Activated CD8-positive, alpha-beta T cell treated with anti-CD3 and anti-CD28 coated beads, Interleukin-2, amount 10 ng/mL, durations not matched to agents 7 days and 5 days (primary cell): ENCODE data around the gene THAP8. TPM values are rescaled to one million over a fixed set of nuclear protein-coding genes. Genes with fewer than 3 reads are reported as not detected.
"Not testable (repeated sequence)": the region's sequence is repeated elsewhere in the genome, so short reads cannot be mapped to it uniquely, and the experiment has no call there.

Experiments
- ATAC-seq: fragments of 150-1000 bp; cut with Tn5 transposase; one replicate; pipeline ENCODE4 v1.10.0; 2021; ENCODE audit warnings: moderate library complexity
- CTCF ChIA-PET: fragments of 350-600 bp; sonication (Branson Sonifier 250); formaldehyde crosslinking; loops from one replicate; lab custom pipeline; 2021; ENCODE audit warnings: antibody characterized with exemption; lab: Charles Lee
- POLR2A ChIA-PET: fragments of 350-600 bp; sonication (Branson Sonifier 250); formaldehyde crosslinking; loops from one replicate; lab custom pipeline; 2021; ENCODE audit warnings: antibody characterized with exemption; lab: Charles Lee
- DNase-seq: peaks from one replicate; pipeline ENCODE4 v3.0.0-alpha.2; 2020
- H3K27ac Mint-ChIP-seq: one replicate; pipeline ENCODE4 v1.8.0; 2021; ENCODE audit warnings: mild to moderate bottlenecking, mixed read lengths
- H3K27me3 Mint-ChIP-seq: one replicate; pipeline ENCODE4 v1.8.0; 2021; ENCODE audit warnings: low read depth, mixed read lengths
- H3K36me3 Mint-ChIP-seq: one replicate; pipeline ENCODE4 v1.8.0; 2021; ENCODE audit warnings: low read depth, mixed read lengths
- H3K4me1 Mint-ChIP-seq: one replicate; pipeline ENCODE4 v1.8.0; 2021; ENCODE audit warnings: low read depth, mixed read lengths
- H3K4me3 Mint-ChIP-seq: one replicate; pipeline ENCODE4 v1.8.0; 2021; ENCODE audit warnings: mild to moderate bottlenecking, mixed read lengths
- H3K9me3 Mint-ChIP-seq: one replicate; pipeline ENCODE4 v1.8.0; 2022; ENCODE audit warnings: mixed read lengths; ENCODE audit not compliant: insufficient read depth
- total RNA-seq, 2 experiments: library from RNA; stranded (reverse); gene quantifications; one replicate each; pipeline ENCODE4 v1.2.3, GENCODE V29; 2021

Gene THAP8
- total RNA-seq, 2 experiments from 2014 or later, result 5.7 to 5.8 TPM

DNA sequence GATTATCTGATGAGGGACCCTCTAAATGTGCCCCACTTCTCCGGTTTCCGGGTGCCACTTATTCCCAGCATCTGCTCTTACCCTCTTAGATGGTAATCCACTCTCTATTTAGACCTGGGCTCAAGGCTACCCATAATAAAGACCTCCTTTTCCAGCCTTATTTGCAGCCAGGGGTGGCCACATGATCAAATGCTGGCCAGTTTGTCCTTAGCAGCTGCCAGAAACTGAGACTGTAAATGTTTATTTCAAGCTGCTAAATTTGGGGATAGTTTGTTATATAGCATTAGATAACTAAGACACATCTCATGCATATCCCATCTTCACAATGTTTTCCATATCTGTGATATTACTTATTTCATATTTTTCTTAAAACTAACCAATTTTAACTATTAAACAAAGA is 10.1 kb downstream of the THAP8 start:
- DNase-seq, result no peak
- no peaks in the 10 kb centered on the region for H3K9me3 Mint-ChIP-seq
- ChIA-PET CTCF (no interaction called here), POLR2A (interaction anchor here (0.6 to 0.7 kb wide), 2 partner anchors 14 to 90 kb away, joined by 3 read pairs; no protein-coding TSS in a partner anchor)
- no peak overlapping the region for H3K4me3 Mint-ChIP-seq
- no peaks in the 10 kb centered on the region for H3K27me3 Mint-ChIP-seq
- H3K36me3 Mint-ChIP-seq, result peaks cover 5% of the 10 kb centered on the region
- H3K27ac Mint-ChIP-seq, result no peak overlapping the region
- no peaks in the 10 kb centered on the region for H3K4me1 Mint-ChIP-seq
- ATAC-seq, result no peak

DNA sequence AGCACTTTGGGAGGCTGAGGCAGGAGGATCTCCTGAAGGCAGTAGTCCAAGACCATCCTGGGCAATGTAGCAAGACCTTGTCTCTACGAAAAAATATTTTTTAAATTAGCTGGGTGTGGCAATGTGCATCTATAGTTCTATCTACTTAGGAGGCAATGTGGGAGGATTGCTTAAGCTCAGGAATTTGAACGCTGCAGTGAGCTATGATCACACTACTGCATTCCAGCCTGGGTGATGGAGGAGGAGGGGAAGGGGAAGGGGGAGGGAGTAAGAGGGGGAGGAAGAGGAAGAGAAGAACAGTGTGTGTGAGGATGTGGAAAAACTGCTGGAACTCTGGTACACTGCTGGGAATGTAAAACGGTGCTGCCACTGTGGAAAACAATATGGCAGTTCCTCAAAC is 12.3 kb downstream of the THAP8 start:
- Mint-ChIP-seq H3K9me3 (no peaks in the 10 kb centered on the region), H3K36me3 (peaks cover 5% of the 10 kb centered on the region), H3K27me3 (no peaks in the 10 kb centered on the region), H3K27ac (no peak overlapping the region), H3K4me1 (peaks cover 7% of the 10 kb centered on the region), H3K4me3 (no peak overlapping the region)
- POLR2A ChIA-PET, result no interaction called here
- CTCF ChIA-PET, result no interaction called here
- DNase-seq (no peak), ATAC-seq (no peak)

DNA sequence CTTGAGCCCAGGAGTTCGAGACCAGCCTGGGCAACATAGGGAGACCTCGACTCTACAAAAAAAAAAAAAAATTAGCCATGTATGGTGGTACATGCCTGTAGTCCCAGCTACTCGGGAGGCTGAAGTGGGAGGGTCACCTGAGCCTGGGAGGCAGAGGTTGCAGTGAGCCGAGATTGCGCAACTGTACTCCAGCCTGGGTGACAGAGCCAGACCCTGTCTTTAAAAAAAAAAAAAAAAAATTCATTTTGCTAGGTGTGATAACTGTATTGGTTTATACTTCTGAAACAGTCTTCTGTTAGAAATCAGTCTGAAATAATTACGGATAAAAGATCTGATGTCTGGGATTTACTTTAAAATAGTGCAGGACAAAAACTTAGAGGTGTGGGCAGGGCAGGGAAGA is 13.0 kb downstream of the THAP8 start:
- DNase-seq, H3K4me1 Mint-ChIP-seq, ATAC-seq, H3K4me3 Mint-ChIP-seq, H3K27ac Mint-ChIP-seq, H3K36me3 Mint-ChIP-seq, CTCF ChIA-PET, H3K9me3 Mint-ChIP-seq, H3K27me3 Mint-ChIP-seq, POLR2A ChIA-PET: not testable (repeated sequence)

DNA sequence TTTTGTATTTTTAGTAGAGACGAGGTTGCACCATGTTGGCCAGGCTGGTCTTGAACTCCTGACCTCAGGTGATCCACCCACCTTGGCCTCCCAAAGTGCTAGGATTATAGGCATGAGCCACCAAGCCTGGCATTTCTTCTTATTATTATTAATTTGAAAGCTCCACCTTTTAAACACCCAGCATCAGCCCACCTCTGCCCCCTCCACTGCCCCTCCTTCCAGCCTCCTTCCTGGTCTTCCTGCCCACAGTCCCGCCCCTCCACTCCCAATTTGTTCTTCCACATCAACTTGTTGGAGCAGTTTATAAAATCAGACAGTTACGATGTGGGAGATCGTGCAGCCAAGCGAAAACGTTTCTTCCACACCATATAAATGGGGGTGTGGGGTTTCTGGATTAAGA is 13.6 kb downstream of the THAP8 start:
- Mint-ChIP-seq H3K36me3 (peaks cover 6% of the 10 kb centered on the region), H3K9me3 (no peaks in the 10 kb centered on the region), H3K27ac (no peak overlapping the region), H3K27me3 (no peaks in the 10 kb centered on the region), H3K4me1 (peaks cover 15% of the 10 kb centered on the region), H3K4me3 (no peak overlapping the region)
- CTCF ChIA-PET, result no interaction called here
- ATAC-seq, result no peak
- POLR2A ChIA-PET, result no interaction called here
- no peak for DNase-seq

DNA sequence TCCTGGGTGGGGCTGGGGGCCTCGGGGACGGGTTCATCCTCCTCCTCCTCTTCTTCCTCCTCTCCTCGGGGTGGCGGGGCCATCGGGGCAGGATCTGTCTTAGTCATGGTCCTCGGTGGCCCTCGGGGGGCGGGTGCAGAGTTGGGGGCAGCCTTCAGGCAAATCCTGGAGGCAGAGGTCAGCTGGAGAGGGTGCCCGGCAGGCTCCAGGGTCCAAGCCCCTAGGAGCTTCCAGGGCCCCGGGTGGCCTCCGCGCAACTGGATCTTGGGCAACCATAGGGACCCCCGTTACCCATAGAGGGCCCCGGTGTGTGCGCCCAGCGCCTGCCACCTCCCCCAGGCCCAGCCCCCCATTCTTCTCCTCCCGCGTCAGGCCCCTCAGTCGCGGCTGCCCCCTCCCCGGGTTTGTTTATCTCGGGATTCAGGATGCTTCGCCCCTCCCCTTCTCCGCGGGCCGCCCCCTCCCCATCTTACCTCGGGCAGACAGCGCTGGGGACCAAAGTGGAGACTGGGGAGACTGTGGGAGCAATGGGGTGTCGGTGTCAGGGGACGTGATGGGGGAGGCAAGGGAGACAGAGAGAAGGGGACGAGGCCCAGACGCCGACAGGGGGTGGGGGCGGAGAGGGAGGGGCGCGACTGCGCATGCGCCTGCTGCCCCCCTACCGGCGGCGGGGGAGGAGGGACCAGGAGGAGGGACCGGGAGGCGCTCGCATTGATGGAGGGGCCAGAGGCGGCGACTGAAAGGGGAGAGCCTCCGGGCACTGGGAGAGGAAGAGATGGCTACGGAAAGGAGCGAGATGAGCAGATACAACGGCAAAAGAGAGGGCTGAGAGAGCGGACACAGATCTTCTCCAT is 21.6 kb downstream of the THAP8 start, which contains the start of gene CLIP3:
Gene CLIP3, minus strand, starts transcription at position 623 of the 854 bp plus-strand sequence. Its CDS starts 516 bp downstream, at position 107.
- Mint-ChIP-seq H3K27ac (peak within 1 kb of the TSS; percentile 17), H3K9me3 (no peaks in the 10 kb centered on the region), H3K27me3 (no peaks in the 10 kb centered on the region), H3K4me1 (peaks cover 30% of the 10 kb centered on the region), H3K36me3 (peaks cover 25% of the 10 kb centered on the region), H3K4me3 (peak within 1 kb of the TSS; percentile 29)
- POLR2A ChIA-PET, result no interaction called here
- CTCF ChIA-PET, result no interaction called here
- DNase-seq (peak; percentile 39), ATAC-seq (peak; percentile 58)

DNA sequence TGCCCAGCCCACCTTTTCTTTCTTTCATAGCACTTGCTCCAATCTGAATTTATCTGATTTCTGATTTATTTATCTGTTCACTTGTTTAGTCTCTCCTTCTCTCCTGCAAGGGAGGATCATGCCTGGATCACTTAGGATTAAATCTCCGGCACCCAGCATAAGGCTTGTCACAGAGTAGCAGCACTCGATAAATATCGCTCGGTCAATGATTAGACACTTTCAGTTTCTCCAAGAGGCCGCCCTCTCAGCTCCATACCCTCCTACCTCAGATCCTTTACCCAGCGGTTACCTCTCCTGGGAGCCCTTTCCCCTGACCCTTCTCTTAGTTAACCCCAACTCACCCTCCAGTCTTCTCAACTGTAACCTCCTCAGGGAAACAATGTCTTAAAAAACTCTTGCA is 22.8 kb downstream of the THAP8 start:
- ATAC-seq (no peak), DNase-seq (no peak)
- ChIA-PET CTCF (no interaction called here), POLR2A (no interaction called here)
- H3K4me3 Mint-ChIP-seq, result no peak overlapping the region
- H3K36me3 Mint-ChIP-seq, result peaks cover 28% of the 10 kb centered on the region
- H3K9me3 Mint-ChIP-seq, result no peaks in the 10 kb centered on the region
- no peak overlapping the region for H3K27ac Mint-ChIP-seq
- peaks cover 20% of the 10 kb centered on the region for H3K4me1 Mint-ChIP-seq
- no peaks in the 10 kb centered on the region for H3K27me3 Mint-ChIP-seq

DNA sequence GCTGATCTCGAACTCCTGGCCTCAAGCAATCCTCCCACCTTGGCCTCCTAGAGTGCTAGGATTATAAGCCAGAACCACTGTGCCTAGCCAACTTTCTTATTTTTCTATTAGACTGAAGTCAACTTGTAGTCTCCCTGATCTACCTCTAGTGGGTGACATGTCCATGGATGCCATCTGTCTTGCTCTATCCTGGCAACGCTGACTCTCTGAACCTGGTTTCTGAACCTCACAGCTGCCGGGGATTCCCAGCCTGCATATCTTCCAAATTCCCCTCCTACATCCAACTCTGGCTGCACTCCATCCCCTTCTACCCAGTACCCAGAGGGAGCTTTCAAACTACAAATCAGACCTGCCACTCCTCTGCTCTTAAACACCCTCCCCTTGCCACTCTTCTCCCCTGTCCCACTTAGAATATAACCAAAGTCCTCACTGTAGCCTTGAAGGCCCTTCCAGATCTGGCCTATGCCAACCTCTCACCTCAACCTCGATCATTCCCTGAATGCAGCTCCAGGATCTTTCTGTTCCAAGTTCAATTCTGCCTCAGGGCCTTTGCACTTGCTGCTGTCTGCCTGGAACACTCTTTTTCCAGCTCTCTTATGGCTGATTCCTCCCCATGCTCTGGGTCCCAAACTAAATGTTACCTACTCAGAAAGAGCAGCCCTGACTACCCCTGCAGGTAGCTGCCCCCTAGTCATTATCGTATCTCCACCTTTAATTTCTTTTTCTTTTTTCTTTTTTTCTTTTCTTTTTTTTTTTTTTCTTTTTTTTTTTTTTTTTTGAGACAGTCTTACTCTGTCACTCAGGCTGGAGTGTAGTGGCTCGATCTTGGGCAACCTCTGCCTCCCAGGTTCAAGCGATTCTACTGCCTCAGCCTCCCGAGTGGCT is 23.6 kb downstream of the THAP8 start:
- no peak overlapping the region for H3K4me3 Mint-ChIP-seq
- H3K9me3 Mint-ChIP-seq, result no peaks in the 10 kb centered on the region
- ChIA-PET POLR2A (interaction anchor here (0.7 to 1.5 kb wide), 2 partner anchors 13 to 17 kb away, joined by 3 to 4 read pairs; partner anchors contain the start of gene ALKBH6), CTCF (no interaction called here)
- H3K36me3 Mint-ChIP-seq, result peaks cover 23% of the 10 kb centered on the region
- H3K27ac Mint-ChIP-seq, result peak overlapping the region; percentile 10
- H3K27me3 Mint-ChIP-seq, result no peaks in the 10 kb centered on the region
- H3K4me1 Mint-ChIP-seq, result peaks cover 15% of the 10 kb centered on the region
- ATAC-seq (no peak), DNase-seq (no peak)

DNA sequence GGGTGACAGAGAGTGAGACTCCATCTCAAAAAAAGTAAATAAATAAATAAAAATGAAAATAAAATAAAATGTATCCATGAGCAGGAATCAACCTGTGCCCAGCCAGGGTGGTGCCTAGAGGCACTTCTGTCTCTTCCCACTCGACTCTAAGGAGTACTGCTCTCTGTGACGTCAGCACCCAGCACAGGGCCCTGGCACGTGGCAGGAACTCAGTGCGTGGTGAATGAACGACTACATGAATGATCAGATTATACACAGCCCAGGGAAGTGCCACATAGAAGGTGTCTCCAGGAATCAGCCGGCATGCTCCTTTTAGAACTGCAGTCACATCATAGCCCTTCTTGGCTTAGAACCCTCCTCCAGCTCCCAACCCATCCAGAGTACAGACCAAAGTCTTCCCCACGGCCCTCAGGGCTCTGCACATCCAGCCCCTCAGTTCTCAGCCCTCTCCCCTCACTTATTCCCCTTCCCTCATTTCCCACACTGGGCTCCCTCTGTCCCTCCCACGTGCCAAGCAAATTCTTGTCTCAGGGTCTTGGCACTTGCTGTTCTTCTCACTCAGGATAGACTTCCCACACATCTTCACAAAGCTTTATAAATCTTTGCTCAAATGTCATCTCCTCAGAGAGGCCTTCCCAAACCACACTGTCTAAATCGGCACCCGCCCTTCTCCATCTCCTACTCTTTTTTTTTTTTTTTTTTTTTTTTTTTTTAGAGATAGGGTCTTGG is 25.6 kb downstream of the THAP8 start:
- DNase-seq (no peak), ATAC-seq (no peak)
- H3K27me3 Mint-ChIP-seq, result no peaks in the 10 kb centered on the region
- H3K9me3 Mint-ChIP-seq, result no peaks in the 10 kb centered on the region
- peaks cover 4% of the 10 kb centered on the region for H3K4me1 Mint-ChIP-seq
- no peak overlapping the region for H3K4me3 Mint-ChIP-seq
- H3K27ac Mint-ChIP-seq, result no peak overlapping the region
- ChIA-PET CTCF (no interaction called here), POLR2A (interaction anchor here (1.5 kb wide), 1 partner anchor 15 kb away, joined by 4 read pairs; the partner anchor contains the start of gene ALKBH6)
- H3K36me3 Mint-ChIP-seq, result peaks cover 19% of the 10 kb centered on the region

DNA sequence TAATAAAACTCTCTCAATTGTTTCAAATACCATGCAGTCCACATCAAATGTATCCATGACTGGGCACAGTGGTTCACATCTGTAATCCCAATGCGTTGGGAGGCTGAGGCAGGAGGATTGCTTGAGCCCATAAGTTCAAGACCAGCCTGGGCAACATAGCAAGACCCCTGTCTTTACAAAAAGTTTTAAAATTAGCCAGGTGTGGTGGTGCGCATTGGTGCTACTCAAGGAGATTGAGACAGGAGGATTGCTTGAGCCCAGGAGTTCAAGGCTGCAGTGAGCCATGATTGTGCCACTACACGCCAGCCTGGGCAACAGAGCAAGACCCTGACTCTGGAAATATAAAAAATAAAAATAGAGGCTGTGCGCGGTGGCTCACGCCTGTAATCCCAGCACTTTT is 26.4 kb downstream of the THAP8 start:
- ChIA-PET CTCF (no interaction called here), POLR2A (no interaction called here)
- ATAC-seq (no peak), DNase-seq (no peak)
- Mint-ChIP-seq H3K4me3 (no peak overlapping the region), H3K9me3 (no peaks in the 10 kb centered on the region), H3K36me3 (peaks cover 24% of the 10 kb centered on the region), H3K4me1 (peaks cover 2% of the 10 kb centered on the region), H3K27ac (no peak overlapping the region), H3K27me3 (no peaks in the 10 kb centered on the region)

DNA sequence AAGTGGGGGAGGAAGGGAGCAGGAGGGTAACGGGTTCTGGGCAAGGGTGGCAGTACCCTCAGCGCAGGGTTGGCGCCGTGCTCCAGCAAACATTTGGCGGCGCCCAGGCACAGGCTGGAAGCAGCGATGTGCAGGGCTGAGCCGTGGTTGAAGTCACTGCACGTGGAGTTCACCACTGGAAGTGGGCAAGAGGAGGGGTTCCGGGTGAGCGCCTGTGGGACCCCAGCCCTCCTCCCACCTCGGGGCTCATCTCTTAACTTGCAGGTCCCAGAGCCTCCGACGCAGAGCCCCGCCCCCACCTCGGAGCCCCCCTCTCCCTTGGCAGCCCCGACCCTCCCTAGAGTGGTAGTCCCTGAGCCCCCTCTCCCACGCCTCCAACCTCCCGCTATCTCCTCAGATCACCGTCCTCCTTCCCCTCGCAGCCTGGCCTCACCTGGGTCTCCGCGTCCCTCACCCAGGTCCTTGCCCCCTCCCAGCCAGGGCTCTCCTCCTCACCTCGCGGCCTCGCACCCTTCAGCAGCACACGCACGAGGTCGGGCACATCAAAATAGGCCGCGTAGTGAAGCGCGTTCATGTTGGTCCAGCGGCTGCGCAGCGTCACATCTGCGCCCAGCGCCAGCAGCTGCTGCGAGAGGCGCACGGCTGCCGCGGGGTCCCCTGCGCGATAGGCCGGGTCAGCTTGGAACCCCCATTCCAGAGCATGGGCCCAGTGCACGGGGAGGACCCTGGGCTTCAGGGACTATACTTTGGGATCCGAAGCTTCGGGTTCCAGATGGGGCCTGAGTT is 27.8 kb downstream of the THAP8 start:
- Mint-ChIP-seq H3K4me1 (no peaks in the 10 kb centered on the region), H3K4me3 (no peak overlapping the region), H3K27ac (no peak overlapping the region), H3K36me3 (peaks cover 23% of the 10 kb centered on the region), H3K27me3 (no peaks in the 10 kb centered on the region), H3K9me3 (no peaks in the 10 kb centered on the region)
- DNase-seq, result no peak
- POLR2A ChIA-PET, result no interaction called here
- CTCF ChIA-PET, result no interaction called here
- no peak for ATAC-seq

DNA sequence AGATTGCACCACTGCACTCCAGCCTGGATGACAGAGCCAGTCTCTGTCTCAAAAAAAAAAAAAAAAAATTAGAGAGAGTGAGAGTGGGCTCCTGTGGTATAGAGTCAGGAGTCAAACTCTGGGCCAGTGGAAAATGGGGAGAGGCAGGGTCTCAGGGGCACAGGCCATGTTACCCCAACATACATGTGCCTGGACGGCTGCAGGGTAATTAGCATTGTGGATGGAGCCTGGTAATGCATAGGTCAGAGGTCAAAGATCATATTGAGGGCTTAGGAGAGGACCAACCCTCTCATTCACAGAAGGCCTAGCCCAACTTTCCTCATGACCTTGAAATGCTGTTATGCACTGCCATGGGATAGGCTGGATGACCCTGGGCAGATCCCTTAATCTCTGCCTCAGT is 28.5 kb downstream of the THAP8 start:
- ATAC-seq (no peak), DNase-seq (no peak)
- peaks cover 23% of the 10 kb centered on the region for H3K36me3 Mint-ChIP-seq
- no peaks in the 10 kb centered on the region for H3K9me3 Mint-ChIP-seq
- POLR2A ChIA-PET, result no interaction called here
- CTCF ChIA-PET, result no interaction called here
- no peak overlapping the region for H3K4me3 Mint-ChIP-seq
- no peak overlapping the region for H3K27ac Mint-ChIP-seq
- H3K27me3 Mint-ChIP-seq, result no peaks in the 10 kb centered on the region
- H3K4me1 Mint-ChIP-seq, result no peaks in the 10 kb centered on the region
